HepG2 (cell line): Measurements from ENCODE around the gene CAPZB. TPM values are rescaled to one million over a fixed set of nuclear protein-coding genes. Genes with fewer than 3 reads are reported as not detected.

Experiments
- ATF6 ChIP-seq: sonication (generic); formaldehyde crosslinking; conservative IDR thresholded peaks from 2 replicates; pipeline ENCODE4 v1.4.0; 2020; ENCODE audit warnings: missing genetic modification reagents
- KDM2A ChIP-seq: sonication (generic); formaldehyde crosslinking; IDR thresholded peaks from 2 replicates; pipeline ENCODE4 v1.4.0; 2020; ENCODE audit warnings: low read depth, missing genetic modification reagents, borderline replicate concordance
- MBD4 ChIP-seq: IDR thresholded peaks from 2 replicates; pipeline ENCODE4 v1.6.1; 2012; ENCODE audit warnings: low read length, inconsistent platforms, borderline replicate concordance
- POLR2AphosphoS2 ChIP-seq: IDR thresholded peaks from 2 replicates; pipeline ENCODE4 v1.6.1; 2011; ENCODE audit warnings: low read depth, low read length, improper control_type of control experiment
- RBFOX2 ChIP-seq: fragments of 200-400 bp; formaldehyde crosslinking; IDR thresholded peaks from 2 replicates; pipeline ENCODE4 v1.6.1; 2017; ENCODE audit warnings: low read depth, mild to moderate bottlenecking, low read length
- RXRA ChIP-seq: sonication (generic); formaldehyde crosslinking; IDR thresholded peaks from 2 replicates; pipeline ENCODE4 v1.5.1; 2020; ENCODE audit warnings: missing genetic modification reagents
- SNAPC2 ChIP-seq: sonication (generic); formaldehyde crosslinking; IDR thresholded peaks from 2 replicates; pipeline ENCODE4 v1.8.1; 2022; ENCODE audit warnings: mild to moderate bottlenecking, missing genetic modification reagents
- ZNF207 ChIP-seq: fragments of 450-650 bp; IDR thresholded peaks from 2 replicates; pipeline ENCODE4 v1.6.1; 2016; ENCODE audit warnings: antibody characterized with exemption, borderline replicate concordance
- ZNF280D ChIP-seq: sonication (generic); formaldehyde crosslinking; IDR thresholded peaks from 2 replicates; pipeline ENCODE4 v1.5.1; 2020; ENCODE audit warnings: mild to moderate bottlenecking, missing genetic modification reagents
- ZNF318 ChIP-seq: sonication (generic); formaldehyde crosslinking; IDR thresholded peaks from 2 replicates; pipeline ENCODE4 v1.4.0; 2020; ENCODE audit warnings: mild to moderate bottlenecking, missing genetic modification reagents
- ZNF639 ChIP-seq: conservative IDR thresholded peaks from 2 replicates; pipeline ENCODE4 v1.6.1; 2018; ENCODE audit warnings: missing genetic modification reagents
- ZNF660 ChIP-seq: sonication (generic); formaldehyde crosslinking; IDR thresholded peaks from 2 replicates; pipeline ENCODE4 v1.5.1; 2020; ENCODE audit warnings: mild to moderate bottlenecking, low read depth, missing genetic modification reagents, borderline replicate concordance
- ZNF703 ChIP-seq: sonication (generic); formaldehyde crosslinking; IDR thresholded peaks from 2 replicates; pipeline ENCODE4 v1.5.1; 2020; ENCODE audit warnings: missing genetic modification reagents, mild to moderate bottlenecking, moderate library complexity, borderline replicate concordance
- ZSCAN29 ChIP-seq: sonication (generic); formaldehyde crosslinking; conservative IDR thresholded peaks from 2 replicates; pipeline ENCODE4 v1.4.0; 2020; ENCODE audit warnings: mild to moderate bottlenecking, missing genetic modification reagents
- polyA plus RNA-seq, 8 experiments: library from polyadenylated mRNA; depleted of rRNA in 3 of 8; stranded (reverse) in 7 of 8; unstranded in 1 of 8; fragments of >200 nt; fragmentation: Illumina TruSeq in 4 of 8; extraction: Trizol in 4 of 8; gene quantifications; 2 replicates each; pipeline versions ENCODE4 v1.2.1 to v1.2.3, GENCODE V29; 2011 to 2016; ENCODE audit warnings: low read depth in 4 of 8, missing spikeins in 1 of 8, mixed read lengths in 1 of 8; ENCODE audit not compliant: insufficient read depth in 1 of 8
- total RNA-seq, 5 experiments: library from RNA; depleted of rRNA; stranded (reverse); fragments of >200 nt; fragmentation: Illumina TruSeq; extraction: Trizol; gene quantifications; 2 replicates each; pipeline ENCODE4 v1.2.3, GENCODE V29; 2016; ENCODE audit warnings: low read depth in 1 of 5

Gene CAPZB
- total and polyA plus RNA-seq, 2 of the 13 experiments (the other 11 are each of a cell fraction or from before 2014, with no cell fraction given) = 58.9 to 76.9 TPM

GRCh38 chr1:19338323-19338762 lies 147.0 kb downstream of the CAPZB start (continued):
- TF ChIP-seq MBD4 (no peak), ZNF639 (CRISPR knock-in tag) (no peak), ZNF318 (CRISPR knock-in tag) (no peak), RBFOX2 (peak; percentile 72), RXRA (CRISPR knock-in tag) (peak; percentile 63), ZNF703 (CRISPR knock-in tag) (no peak), ATF6 (no peak), SNAPC2 (0 out of 2 replicates have a peak, but pooled peaks have one; percentile 32), ZNF280D (no peak), KDM2A (CRISPR knock-in tag) (peak; percentile 61; the same call in 1 of the 2 replicates), POLR2AphosphoS2 (no peak), ZNF207 (no peak), ZNF660 (CRISPR knock-in tag) (no peak), ZSCAN29 (CRISPR knock-in tag) (no peak)
